K562 (cell line): Measurements from ENCODE around the gene FARSA. TPM values are rescaled to one million over a fixed set of nuclear protein-coding genes. Genes with fewer than 3 reads are reported as not detected.

ENCODE experiments used
- ATF1 ChIP-seq, 2 experiments: fragments of 450-650 bp in 1 of 2; IDR thresholded peaks; 2 replicates each; pipeline ENCODE4 v1.6.1; 2016; ENCODE audit warnings: missing compliant biosample characterization in 1 of 2, missing genetic modification characterization in 1 of 2
- CCNT2 ChIP-seq: IDR thresholded peaks from 2 replicates; pipeline ENCODE4 v1.6.1; 2011; ENCODE audit warnings: borderline replicate concordance, low read depth, mild to moderate bottlenecking, moderate library complexity, mixed read lengths, low read length; ENCODE audit not compliant: insufficient read length; ENCODE audit errors: extremely low read depth
- LEF1 ChIP-seq: fragments of 450-650 bp; IDR thresholded peaks from 2 replicates; pipeline ENCODE4 v1.6.1; 2016; ENCODE audit warnings: mild to moderate bottlenecking
- MYC ChIP-seq, 2 experiments: fragments of 250-450 bp in 1 of 2; sonication (Bioruptor Pico) in 1 of 2; IDR thresholded peaks; 2 replicates each; pipeline versions ENCODE4 v1.5.1 to v1.6.1; 2012 to 2021; ENCODE audit warnings: low read depth in 2 of 2, borderline replicate concordance in 1 of 2, improper control_type of control experiment in 1 of 2, low read length in 1 of 2, mild to moderate bottlenecking in 1 of 2, moderate library complexity in 1 of 2
- NONO ChIP-seq, 2 experiments: fragments of 200-400 bp in 1 of 2; fragments of 450-650 bp in 1 of 2; formaldehyde crosslinking in 1 of 2; IDR thresholded peaks; 2 replicates each; pipeline ENCODE4 v1.6.1; 2017; ENCODE audit warnings: low read depth in 2 of 2, mild to moderate bottlenecking in 2 of 2, moderate library complexity in 2 of 2, low read length in 1 of 2
- PCBP1 ChIP-seq: fragments of 200-400 bp; formaldehyde crosslinking; IDR thresholded peaks from 2 replicates; pipeline ENCODE4 v1.6.1; 2018; ENCODE audit warnings: mild to moderate bottlenecking, low read depth, low read length; ENCODE audit not compliant: poor library complexity, severe bottlenecking
- ZNF24 ChIP-seq: fragments of 450-650 bp; IDR thresholded peaks from 2 replicates; pipeline ENCODE4 v1.6.1; 2016
- ZNF583 ChIP-seq: fragments of 250-450 bp; sonication (Bioruptor Pico); IDR thresholded peaks from 2 replicates; pipeline ENCODE4 v1.4.0; 2020
- polyA plus RNA-seq, 8 experiments: library from polyadenylated mRNA; depleted of rRNA in 4 of 8; stranded (reverse) in 5 of 8; unstranded in 3 of 8; fragments of >200 nt; fragmentation: Nextera tagmentation in 2 of 8; fragmentation: Illumina TruSeq in 1 of 8; extraction: Ambion mirVana in 2 of 8; extraction: Trizol in 1 of 8; gene quantifications; 2 replicates each; pipeline versions ENCODE4 v1.2.1 to v1.2.3, GENCODE V29; 2011 to 2014; ENCODE audit warnings: inconsistent platforms in 1 of 8, missing spikeins in 1 of 8
- total RNA-seq, 7 experiments: library from RNA; depleted of rRNA in 6 of 7; stranded (reverse); fragments of >200 nt in 6 of 7; fragmentation: Illumina TruSeq in 2 of 7; extraction: Trizol in 2 of 7; gene quantifications; 2 replicates each; pipeline versions ENCODE4 v1.2.1 to v1.2.3, GENCODE V29; 2011 to 2021; ENCODE audit warnings: low replicate concordance in 1 of 7
- TF ChIP-seq, protein P1 (sequence below), 2 experiments: fragments of 200-800 bp in 1 of 2; sonication (Bioruptor generic) in 1 of 2; sonication (generic) in 1 of 2; formaldehyde crosslinking in 1 of 2; IDR thresholded peaks in 1 of 2; conservative IDR thresholded peaks in 1 of 2; 2 replicates each; pipeline versions ENCODE4 v1.5.0 to v1.6.1; 2016 to 2020; ENCODE audit warnings: missing compliant biosample characterization in 1 of 2, missing genetic modification characterization in 1 of 2, missing genetic modification reagents in 1 of 2
- TF ChIP-seq, protein P2 (sequence below): fragments of 250-450 bp; sonication (Bioruptor Pico); IDR thresholded peaks from 2 replicates; pipeline ENCODE4 v1.6.1; 2021; ENCODE audit warnings: mild to moderate bottlenecking
- TF ChIP-seq, protein P3 (sequence below): fragments of 200-600 bp; sonication (generic); IDR thresholded peaks from one replicate; pipeline ENCODE4 v1.6.1; 2012; ENCODE audit warnings: mild to moderate bottlenecking, low read depth, low read length, inconsistent platforms

The FARSA gene
- total and polyA plus RNA-seq, 9 of the 15 experiments (the other 6 are each of a cell fraction or from before 2014, with no cell fraction given) = 25.2 to 237 (median 89.6) TPM

DNA sequence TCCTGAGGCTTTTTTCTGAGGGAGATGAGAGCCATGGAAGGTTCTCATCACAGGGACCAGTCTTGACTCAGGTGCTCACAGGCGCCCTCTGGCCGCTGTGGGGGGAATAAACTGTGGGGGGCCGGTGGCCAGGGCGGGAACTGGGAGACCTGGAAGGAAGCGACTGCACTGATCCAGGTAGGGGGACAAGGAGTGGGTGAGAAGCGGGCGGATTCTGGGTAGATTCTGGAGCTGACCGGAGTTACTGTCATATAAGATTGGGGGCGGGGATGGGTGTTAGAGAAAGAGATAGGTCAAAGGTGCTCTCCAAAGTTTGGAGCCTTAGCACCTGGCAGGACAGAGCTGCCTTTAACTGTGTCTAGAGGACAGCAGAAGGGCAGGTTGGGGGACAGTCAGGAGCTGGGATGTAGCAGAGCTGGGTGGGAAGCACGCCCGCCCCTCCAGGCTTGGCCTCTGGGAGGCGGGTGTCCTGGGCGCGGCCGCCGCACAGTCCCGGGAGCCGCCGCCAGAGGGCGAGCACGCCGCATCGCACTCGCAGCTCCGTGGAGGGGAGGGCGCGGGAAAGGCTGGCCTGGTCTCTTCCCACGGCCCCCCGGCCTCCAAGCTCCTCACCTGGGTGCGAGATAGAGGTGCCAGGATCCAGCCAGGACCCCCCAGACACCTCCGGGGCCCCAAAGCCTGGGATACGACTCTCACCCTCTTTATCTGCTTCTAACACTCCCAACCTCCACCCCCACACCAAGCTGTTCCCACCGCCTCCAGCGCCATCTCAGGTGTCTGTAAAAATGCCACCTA, 31.7 kb upstream of the FARSA start (continued):
- TF ChIP-seq MYC (IDR thresholded peaks at IDR 0.05; ENCODE audit: low read depth, low read length) = peak; percentile 37; the same call in 1 of the 2 replicates
- TF ChIP-seq MYC (CRISPR knock-in tag; IDR thresholded peaks at IDR 0.05; ENCODE audit: borderline replicate concordance, low read depth) = no peak
- peak; percentile 22; the same call in 1 of the 2 replicates for TF ChIP-seq LEF1
- TF ChIP-seq, protein P1, sequence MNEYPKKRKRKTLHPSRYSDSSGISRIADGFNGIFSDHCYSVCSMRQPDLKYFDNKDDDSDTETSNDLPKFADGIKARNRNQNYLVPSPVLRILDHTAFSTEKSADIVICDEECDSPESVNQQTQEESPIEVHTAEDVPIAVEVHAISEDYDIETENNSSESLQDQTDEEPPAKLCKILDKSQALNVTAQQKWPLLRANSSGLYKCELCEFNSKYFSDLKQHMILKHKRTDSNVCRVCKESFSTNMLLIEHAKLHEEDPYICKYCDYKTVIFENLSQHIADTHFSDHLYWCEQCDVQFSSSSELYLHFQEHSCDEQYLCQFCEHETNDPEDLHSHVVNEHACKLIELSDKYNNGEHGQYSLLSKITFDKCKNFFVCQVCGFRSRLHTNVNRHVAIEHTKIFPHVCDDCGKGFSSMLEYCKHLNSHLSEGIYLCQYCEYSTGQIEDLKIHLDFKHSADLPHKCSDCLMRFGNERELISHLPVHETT (CRISPR knock-in tag; conservative IDR thresholded peaks at IDR 0.05 in 1 of 2, IDR thresholded peaks at IDR 0.05 in 1 of 2) = no peak
- TF ChIP-seq NONO (IDR thresholded peaks at IDR 0.05; ENCODE audit: low read depth in 2 of 2, low read length in 1 of 2) = no peak; a peak in 1 of 4 replicates
- peak; percentile 38; the same call in 1 of the 2 replicates for TF ChIP-seq ZNF24
- TF ChIP-seq, protein P2, sequence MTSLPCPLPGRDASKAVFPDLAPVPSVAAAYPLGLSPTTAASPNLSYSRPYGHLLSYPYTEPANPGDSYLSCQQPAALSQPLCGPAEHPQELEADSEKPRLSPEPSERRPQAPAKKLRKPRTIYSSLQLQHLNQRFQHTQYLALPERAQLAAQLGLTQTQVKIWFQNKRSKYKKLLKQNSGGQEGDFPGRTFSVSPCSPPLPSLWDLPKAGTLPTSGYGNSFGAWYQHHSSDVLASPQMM = no peak
- TF ChIP-seq ZNF583 (CRISPR knock-in tag) = no peak
- TF ChIP-seq PCBP1 = peak; percentile 74
- TF ChIP-seq, protein P3, sequence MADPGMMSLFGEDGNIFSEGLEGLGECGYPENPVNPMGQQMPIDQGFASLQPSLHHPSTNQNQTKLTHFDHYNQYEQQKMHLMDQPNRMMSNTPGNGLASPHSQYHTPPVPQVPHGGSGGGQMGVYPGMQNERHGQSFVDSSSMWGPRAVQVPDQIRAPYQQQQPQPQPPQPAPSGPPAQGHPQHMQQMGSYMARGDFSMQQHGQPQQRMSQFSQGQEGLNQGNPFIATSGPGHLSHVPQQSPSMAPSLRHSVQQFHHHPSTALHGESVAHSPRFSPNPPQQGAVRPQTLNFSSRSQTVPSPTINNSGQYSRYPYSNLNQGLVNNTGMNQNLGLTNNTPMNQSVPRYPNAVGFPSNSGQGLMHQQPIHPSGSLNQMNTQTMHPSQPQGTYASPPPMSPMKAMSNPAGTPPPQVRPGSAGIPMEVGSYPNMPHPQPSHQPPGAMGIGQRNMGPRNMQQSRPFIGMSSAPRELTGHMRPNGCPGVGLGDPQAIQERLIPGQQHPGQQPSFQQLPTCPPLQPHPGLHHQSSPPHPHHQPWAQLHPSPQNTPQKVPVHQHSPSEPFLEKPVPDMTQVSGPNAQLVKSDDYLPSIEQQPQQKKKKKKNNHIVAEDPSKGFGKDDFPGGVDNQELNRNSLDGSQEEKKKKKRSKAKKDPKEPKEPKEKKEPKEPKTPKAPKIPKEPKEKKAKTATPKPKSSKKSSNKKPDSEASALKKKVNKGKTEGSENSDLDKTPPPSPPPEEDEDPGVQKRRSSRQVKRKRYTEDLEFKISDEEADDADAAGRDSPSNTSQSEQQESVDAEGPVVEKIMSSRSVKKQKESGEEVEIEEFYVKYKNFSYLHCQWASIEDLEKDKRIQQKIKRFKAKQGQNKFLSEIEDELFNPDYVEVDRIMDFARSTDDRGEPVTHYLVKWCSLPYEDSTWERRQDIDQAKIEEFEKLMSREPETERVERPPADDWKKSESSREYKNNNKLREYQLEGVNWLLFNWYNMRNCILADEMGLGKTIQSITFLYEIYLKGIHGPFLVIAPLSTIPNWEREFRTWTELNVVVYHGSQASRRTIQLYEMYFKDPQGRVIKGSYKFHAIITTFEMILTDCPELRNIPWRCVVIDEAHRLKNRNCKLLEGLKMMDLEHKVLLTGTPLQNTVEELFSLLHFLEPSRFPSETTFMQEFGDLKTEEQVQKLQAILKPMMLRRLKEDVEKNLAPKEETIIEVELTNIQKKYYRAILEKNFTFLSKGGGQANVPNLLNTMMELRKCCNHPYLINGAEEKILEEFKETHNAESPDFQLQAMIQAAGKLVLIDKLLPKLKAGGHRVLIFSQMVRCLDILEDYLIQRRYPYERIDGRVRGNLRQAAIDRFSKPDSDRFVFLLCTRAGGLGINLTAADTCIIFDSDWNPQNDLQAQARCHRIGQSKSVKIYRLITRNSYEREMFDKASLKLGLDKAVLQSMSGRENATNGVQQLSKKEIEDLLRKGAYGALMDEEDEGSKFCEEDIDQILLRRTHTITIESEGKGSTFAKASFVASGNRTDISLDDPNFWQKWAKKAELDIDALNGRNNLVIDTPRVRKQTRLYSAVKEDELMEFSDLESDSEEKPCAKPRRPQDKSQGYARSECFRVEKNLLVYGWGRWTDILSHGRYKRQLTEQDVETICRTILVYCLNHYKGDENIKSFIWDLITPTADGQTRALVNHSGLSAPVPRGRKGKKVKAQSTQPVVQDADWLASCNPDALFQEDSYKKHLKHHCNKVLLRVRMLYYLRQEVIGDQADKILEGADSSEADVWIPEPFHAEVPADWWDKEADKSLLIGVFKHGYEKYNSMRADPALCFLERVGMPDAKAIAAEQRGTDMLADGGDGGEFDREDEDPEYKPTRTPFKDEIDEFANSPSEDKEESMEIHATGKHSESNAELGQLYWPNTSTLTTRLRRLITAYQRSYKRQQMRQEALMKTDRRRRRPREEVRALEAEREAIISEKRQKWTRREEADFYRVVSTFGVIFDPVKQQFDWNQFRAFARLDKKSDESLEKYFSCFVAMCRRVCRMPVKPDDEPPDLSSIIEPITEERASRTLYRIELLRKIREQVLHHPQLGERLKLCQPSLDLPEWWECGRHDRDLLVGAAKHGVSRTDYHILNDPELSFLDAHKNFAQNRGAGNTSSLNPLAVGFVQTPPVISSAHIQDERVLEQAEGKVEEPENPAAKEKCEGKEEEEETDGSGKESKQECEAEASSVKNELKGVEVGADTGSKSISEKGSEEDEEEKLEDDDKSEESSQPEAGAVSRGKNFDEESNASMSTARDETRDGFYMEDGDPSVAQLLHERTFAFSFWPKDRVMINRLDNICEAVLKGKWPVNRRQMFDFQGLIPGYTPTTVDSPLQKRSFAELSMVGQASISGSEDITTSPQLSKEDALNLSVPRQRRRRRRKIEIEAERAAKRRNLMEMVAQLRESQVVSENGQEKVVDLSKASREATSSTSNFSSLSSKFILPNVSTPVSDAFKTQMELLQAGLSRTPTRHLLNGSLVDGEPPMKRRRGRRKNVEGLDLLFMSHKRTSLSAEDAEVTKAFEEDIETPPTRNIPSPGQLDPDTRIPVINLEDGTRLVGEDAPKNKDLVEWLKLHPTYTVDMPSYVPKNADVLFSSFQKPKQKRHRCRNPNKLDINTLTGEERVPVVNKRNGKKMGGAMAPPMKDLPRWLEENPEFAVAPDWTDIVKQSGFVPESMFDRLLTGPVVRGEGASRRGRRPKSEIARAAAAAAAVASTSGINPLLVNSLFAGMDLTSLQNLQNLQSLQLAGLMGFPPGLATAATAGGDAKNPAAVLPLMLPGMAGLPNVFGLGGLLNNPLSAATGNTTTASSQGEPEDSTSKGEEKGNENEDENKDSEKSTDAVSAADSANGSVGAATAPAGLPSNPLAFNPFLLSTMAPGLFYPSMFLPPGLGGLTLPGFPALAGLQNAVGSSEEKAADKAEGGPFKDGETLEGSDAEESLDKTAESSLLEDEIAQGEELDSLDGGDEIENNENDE = no peak
- TF ChIP-seq ATF1 (CRISPR knock-in tag; IDR thresholded peaks at IDR 0.05) = peak; percentile 33; the same call in 1 of the 2 replicates
- TF ChIP-seq ATF1 (tag; IDR thresholded peaks at IDR 0.05) = peak; percentile 73
- peak; percentile 63 for TF ChIP-seq CCNT2
